ENCODE data around the gene SLITRK1. TPM values are rescaled to one million over a fixed set of nuclear protein-coding genes. Genes with fewer than 3 reads are reported as not detected.

SLITRK1 gene, protein sequence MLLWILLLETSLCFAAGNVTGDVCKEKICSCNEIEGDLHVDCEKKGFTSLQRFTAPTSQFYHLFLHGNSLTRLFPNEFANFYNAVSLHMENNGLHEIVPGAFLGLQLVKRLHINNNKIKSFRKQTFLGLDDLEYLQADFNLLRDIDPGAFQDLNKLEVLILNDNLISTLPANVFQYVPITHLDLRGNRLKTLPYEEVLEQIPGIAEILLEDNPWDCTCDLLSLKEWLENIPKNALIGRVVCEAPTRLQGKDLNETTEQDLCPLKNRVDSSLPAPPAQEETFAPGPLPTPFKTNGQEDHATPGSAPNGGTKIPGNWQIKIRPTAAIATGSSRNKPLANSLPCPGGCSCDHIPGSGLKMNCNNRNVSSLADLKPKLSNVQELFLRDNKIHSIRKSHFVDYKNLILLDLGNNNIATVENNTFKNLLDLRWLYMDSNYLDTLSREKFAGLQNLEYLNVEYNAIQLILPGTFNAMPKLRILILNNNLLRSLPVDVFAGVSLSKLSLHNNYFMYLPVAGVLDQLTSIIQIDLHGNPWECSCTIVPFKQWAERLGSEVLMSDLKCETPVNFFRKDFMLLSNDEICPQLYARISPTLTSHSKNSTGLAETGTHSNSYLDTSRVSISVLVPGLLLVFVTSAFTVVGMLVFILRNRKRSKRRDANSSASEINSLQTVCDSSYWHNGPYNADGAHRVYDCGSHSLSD
- not detected for polyA plus RNA-seq

DNA sequence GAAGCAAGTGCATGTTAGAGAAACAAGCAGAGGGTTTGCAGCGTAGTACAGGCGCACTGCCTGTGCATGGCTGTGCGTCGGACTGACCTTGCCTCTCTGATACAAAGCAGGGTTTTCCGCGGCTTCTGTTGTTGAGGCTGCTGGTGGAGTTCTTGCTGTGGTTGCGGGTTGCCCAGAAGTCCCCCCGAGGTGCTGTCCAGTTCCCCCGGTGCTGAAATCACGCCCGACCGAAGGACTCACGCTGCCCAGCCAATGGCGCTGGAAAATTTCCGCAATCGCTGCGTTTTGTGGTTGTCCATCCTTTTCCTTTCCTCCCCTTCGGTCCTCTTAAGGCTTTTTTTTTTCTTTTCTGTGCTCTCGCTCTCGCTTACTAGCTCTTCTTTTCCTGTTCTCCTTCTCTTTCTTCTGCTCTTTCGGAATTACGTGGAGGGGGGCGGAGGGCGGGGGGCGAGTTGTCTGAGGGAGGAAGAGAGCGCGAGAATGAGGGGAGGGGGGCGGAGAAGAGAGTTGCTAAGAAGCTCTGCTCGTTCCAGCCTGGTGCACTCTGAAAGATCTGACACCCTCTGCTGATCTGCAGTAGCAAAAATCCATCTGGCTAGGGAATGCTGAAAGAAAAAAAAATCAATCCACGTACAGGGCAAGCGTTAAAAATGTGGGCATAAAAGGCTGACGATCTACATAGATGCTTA lies at the start of gene SLITRK1:
SLITRK1 (minus strand) TSS at position 558 of the 689 bp plus-strand sequence. CDS start 967 bp downstream, outside the sequence.
- peaks cover 3 to 14% (median 8%) of the 10 kb centered on the region in 3 donors for H3K9me3 Mint-ChIP-seq
- no peak within 1 kb of the TSS for H3K27ac Mint-ChIP-seq
- H3K4me3 Mint-ChIP-seq = peak within 1 kb of the TSS in 1 of 4 donors; percentile 9
- no peaks in the 10 kb centered on the region for H3K36me3 Mint-ChIP-seq
- H3K27me3 Mint-ChIP-seq = peaks cover 21% of the 10 kb centered on the region
- no peaks in the 10 kb centered on the region for H3K4me1 Mint-ChIP-seq

DNA sequence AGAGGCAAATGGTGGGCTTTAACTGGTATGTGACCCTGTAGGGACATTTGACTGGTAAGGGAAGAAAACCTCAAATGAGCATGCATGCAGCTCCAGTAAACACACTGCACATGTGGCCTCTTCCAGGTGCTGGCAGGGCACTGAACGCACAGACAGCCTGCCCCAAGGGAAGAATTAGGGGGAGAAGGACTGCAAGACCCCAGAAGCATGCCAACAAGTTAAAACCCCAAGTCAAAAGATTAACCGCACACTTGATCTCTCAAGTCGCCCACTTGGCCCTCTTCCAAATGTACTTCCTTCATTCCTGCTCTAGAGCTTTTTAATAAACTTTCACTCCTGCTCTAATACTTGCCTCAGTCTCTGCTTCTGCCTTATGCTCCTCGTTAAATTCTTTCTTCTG lies 46.9 kb upstream of the SLITRK1 start:
- H3K27me3 Mint-ChIP-seq = no peaks in the 10 kb centered on the region
- no peak overlapping the region for H3K27ac Mint-ChIP-seq
- H3K36me3 Mint-ChIP-seq = peaks cover 3% of the 10 kb centered on the region
- H3K9me3 Mint-ChIP-seq = peaks cover 3 to 11% (median 4%) of the 10 kb centered on the region in 3 donors
- no peaks in the 10 kb centered on the region for H3K4me1 Mint-ChIP-seq
- H3K4me3 Mint-ChIP-seq = no peak overlapping the region

DNA sequence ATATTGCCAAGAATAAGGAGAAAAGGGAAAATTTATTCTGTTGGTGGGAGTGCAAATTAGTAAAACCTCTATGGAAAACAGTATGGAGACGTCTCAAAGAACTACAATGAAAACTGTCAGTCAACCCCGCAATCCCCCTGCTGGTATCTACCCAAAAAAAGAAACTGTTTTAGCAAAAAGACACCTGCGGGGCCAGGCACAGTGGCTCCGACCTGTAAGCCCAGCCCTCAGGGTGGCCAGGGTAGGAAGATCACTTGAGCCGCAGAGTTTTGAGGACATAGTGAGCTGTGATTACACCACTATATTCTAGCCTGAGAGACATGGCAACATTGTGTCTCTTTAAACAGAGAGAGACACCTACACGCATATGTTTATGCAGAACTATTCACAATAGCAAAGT lies 37.5 kb upstream of the SLITRK1 start:
- H3K9me3 Mint-ChIP-seq = peaks cover 2 to 12% (median 3%) of the 10 kb centered on the region in 3 donors
- H3K27ac Mint-ChIP-seq = no peak overlapping the region
- no peaks in the 10 kb centered on the region for H3K4me1 Mint-ChIP-seq
- H3K4me3 Mint-ChIP-seq = no peak overlapping the region
- no peaks in the 10 kb centered on the region for H3K27me3 Mint-ChIP-seq
- no peaks in the 10 kb centered on the region for H3K36me3 Mint-ChIP-seq

DNA sequence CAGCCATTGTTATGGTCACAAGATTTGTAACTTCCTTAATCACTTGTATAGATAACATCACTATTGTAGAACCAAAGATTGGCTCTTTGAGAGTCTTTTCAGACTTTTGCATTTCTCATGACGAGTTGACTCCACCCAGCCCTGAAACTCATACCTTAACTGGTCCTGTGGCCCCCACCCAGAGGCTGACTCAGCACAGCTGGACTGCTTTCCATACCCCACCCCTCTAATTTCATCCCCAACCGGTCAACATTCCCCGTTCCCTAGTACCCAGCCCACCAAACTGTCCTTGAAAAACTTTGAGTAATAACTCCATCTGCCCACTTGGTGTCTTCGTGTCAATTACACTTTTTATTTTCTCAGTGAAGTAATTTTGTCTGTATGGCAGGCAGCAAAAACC lies 32.1 kb upstream of the SLITRK1 start:
- Mint-ChIP-seq H3K36me3 (no peaks in the 10 kb centered on the region), H3K4me1 (no peaks in the 10 kb centered on the region), H3K27me3 (no peaks in the 10 kb centered on the region), H3K4me3 (no peak overlapping the region), H3K27ac (no peak overlapping the region), H3K9me3 (peaks cover 0 to 8% (median 4%) of the 10 kb centered on the region in 3 donors)

DNA sequence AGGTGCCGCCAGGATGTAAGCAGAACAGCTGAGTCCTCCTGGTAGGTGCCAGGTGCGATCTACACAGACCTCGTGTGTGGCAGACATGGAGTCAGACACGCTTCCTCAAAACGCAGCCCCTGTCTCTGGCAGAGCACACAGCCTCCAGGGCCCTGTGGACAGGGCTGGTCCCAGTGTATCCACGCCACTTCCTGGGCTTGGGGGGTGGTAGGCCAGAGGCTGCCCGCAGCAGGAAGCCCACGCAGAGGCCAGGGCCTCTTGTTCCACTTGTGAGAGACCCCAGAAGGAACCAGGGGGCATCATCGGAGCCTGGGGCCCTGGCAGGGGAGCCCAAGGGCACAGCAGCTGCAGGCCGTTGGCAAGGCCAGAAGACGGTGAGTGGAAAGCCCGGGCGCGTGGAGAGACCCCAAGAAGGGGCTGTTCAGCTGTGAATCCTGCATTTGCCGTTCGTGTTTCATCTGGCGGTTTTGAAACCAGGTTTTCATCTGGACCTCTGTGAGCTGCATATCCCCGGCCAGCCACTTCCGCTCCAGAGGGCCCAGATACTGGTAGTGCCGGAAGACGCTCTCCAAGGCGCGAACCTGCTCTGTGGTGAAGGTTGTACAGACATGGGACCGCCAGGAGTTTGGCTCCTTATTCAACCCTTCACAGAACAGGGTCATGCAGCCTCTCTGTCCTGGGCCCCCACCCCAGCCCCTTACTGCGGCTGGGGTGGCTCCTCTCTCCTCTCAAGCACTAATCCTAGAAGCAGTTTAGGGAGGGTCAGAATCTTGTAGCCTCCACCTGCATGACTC lies 25.1 kb upstream of the SLITRK1 start:
- Mint-ChIP-seq H3K36me3 (no peaks in the 10 kb centered on the region), H3K4me3 (no peak overlapping the region), H3K27me3 (no peaks in the 10 kb centered on the region), H3K27ac (no peak overlapping the region), H3K4me1 (no peaks in the 10 kb centered on the region), H3K9me3 (peaks cover 0 to 12% (median 3%) of the 10 kb centered on the region in 3 donors)

DNA sequence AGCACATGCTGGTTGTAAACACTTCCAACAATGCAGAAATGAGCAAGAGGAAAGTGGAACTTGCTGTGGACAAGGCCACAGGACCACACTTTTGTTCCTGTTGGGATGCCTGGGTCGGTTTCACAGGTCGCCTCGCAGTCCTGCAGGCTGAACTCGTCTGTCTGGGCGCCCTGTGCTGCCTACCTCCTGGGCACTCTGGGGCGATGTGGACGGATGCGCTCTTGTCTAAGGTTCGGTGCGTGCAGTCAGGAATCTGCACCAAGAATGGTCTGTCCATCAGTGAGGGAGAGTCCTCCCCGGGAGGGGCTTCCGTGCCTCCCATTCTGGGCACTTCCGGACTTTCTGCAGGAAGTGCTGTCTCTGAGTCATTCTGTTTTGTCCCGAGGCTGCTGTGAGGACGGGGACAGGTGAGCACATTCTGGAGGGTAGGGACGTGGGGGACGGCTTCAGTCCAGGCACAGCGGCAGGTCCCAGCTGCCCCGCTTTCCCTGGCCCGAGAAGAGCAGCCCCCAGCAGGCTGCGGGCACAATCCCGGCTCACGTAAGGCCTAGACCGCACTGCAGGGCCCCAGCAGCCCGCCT lies 24.1 kb upstream of the SLITRK1 start:
- Mint-ChIP-seq H3K9me3 (peaks cover 0 to 12% (median 0%) of the 10 kb centered on the region in 3 donors), H3K4me3 (no peak overlapping the region), H3K27ac (no peak overlapping the region), H3K36me3 (no peaks in the 10 kb centered on the region), H3K27me3 (no peaks in the 10 kb centered on the region), H3K4me1 (no peaks in the 10 kb centered on the region)

DNA sequence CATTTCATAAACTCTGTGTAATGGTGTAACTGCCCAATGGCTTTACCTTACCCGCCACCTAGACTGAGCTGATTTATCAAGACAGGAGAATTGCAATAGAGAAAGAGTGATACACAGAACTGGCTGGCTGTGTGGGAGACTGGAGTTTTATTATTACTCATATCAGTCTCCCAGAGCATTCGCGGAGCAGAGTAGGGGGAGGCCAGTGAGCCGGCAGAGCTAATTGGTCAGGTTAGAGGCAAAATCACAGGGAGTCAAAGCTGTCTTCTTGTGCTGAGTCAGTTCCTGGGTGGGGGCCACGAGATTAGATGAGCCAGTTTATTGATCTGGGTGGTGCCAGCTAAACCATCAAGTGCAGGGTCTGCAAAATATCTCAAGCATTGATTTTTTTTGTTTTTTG lies 23.4 kb upstream of the SLITRK1 start:
- no peak overlapping the region for H3K4me3 Mint-ChIP-seq
- H3K9me3 Mint-ChIP-seq = peaks cover 0 to 12% (median 0%) of the 10 kb centered on the region in 3 donors
- no peak overlapping the region for H3K27ac Mint-ChIP-seq
- H3K36me3 Mint-ChIP-seq = no peaks in the 10 kb centered on the region
- no peaks in the 10 kb centered on the region for H3K27me3 Mint-ChIP-seq
- H3K4me1 Mint-ChIP-seq = no peaks in the 10 kb centered on the region

DNA sequence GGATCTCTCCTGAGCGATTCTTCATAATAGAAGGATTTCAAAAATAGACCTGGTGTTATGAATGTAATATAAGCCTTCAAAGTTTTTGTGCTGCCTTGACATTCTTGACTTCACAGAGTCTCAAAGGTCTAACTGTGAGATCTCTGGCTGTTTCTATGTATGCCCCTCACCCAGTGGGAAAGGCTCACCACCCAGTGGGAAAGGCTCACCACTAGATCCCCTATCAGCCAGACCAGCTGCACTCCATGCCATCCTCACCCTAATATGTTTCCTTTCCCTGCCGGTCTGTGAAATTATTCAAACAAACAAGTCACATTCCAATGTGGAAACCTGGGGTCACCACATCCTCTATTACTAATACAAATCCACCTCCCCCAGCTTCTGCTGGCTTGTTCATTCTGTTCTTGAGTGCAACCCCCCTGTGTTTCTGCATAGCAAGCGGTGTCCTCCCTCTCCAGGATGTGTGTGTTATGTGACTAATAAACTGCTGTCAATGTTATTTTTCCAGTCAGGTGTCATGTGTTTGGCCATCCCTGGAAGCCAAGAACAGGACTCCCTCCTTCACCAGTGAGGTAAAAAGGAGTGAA lies 13.8 kb upstream of the SLITRK1 start:
- no peaks in the 10 kb centered on the region for H3K36me3 Mint-ChIP-seq
- H3K27ac Mint-ChIP-seq = no peak overlapping the region
- H3K4me3 Mint-ChIP-seq = no peak overlapping the region
- no peaks in the 10 kb centered on the region for H3K27me3 Mint-ChIP-seq
- H3K9me3 Mint-ChIP-seq = peaks cover 0 to 4% (median 2%) of the 10 kb centered on the region in 3 donors
- H3K4me1 Mint-ChIP-seq = no peaks in the 10 kb centered on the region

DNA sequence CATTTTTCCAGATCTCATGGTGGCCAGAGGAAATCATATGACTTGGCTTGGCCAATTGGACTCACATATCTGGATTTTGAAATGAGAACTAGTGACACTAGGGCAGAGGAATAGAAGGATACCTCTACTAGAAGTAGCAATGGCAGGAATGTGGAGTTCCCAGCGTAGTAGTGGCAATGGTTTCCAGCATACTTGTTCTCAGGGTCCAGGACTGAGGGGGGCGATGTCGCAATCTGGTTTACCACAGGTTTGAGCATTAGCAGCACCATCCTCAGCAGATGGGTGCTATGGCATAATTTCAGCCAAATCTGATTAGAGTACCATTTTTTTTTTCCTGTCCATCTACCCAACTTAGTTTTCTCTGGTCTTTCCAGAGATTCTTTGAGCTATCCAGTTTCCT lies 8.1 kb upstream of the SLITRK1 start:
- Mint-ChIP-seq H3K9me3 (peaks cover 2 to 4% (median 2%) of the 10 kb centered on the region in 3 donors), H3K36me3 (no peaks in the 10 kb centered on the region), H3K27ac (no peak overlapping the region), H3K4me3 (no peak overlapping the region), H3K4me1 (no peaks in the 10 kb centered on the region), H3K27me3 (no peaks in the 10 kb centered on the region)

DNA sequence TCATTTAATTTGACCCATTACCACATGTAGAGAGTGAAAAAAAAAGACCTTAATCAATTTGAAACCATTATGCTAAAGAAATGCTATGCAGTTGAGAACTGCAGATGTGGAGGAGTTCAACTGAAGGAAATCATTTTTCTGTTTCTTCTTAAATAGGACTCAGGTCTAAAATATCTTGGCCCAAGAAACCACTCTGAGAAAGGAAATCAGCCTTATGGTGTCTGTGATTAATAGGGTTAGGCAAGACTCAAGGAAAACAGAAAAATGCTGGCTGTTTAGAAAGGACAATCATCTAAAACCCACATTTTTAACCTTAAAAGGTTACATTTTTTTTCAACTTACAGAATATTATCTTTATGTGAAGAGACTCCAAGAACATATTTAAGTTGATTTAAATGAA lies 1.9 kb upstream of the SLITRK1 start:
- H3K4me3 Mint-ChIP-seq = no peak overlapping the region
- no peaks in the 10 kb centered on the region for H3K36me3 Mint-ChIP-seq
- no peaks in the 10 kb centered on the region for H3K4me1 Mint-ChIP-seq
- H3K27me3 Mint-ChIP-seq = peaks cover 19% of the 10 kb centered on the region
- H3K9me3 Mint-ChIP-seq = peaks cover 5 to 14% (median 8%) of the 10 kb centered on the region in 3 donors
- no peak overlapping the region for H3K27ac Mint-ChIP-seq

DNA sequence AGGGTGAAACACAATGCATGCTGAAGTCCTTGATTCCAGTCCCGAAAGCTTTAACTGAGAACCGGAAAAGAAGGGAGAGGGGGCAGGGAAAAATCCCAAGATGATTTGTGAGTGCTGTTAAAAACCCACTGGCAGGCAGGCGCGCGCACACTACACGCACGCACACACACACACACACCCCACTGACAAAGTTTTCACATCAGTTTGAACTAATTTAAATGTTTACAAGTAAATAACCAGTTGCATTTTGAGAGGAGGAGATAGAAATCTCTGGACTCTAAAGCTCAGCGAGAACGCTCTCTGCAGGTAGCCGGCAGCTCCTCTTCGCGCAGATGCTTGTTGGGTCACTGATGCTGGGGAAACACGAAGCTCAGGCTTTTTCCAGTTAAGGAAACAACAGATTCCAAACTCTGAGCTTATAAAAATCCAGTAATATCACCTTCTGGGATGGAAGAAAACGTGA lies 818 bp upstream of the SLITRK1 start:
- H3K27me3 Mint-ChIP-seq = peaks cover 21% of the 10 kb centered on the region
- no peak overlapping the region for H3K27ac Mint-ChIP-seq
- no peaks in the 10 kb centered on the region for H3K4me1 Mint-ChIP-seq
- H3K4me3 Mint-ChIP-seq = peak overlapping the region in 1 of 4 donors; percentile 9
- peaks cover 3 to 14% (median 8%) of the 10 kb centered on the region in 3 donors for H3K9me3 Mint-ChIP-seq
- no peaks in the 10 kb centered on the region for H3K36me3 Mint-ChIP-seq

DNA sequence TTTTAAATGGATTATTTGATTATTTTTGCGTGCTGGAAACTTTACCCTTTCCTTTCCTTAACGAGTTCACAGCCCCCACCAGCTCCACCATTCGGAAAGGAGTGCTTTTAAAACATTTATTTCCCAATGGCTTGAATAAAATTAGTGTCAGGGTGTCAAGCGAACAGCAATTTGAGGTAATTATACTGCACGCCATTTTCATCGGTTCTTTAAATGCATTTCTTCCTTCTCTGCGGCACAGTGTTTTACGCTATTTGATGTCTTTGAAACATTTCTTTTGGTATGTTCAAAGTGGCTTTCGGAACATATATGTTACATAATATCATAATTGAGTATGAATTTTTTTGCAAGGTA lies 309 bp upstream of the SLITRK1 start:
- Mint-ChIP-seq H3K36me3 (no peaks in the 10 kb centered on the region), H3K4me3 (no peak overlapping the region), H3K27me3 (peaks cover 21% of the 10 kb centered on the region), H3K4me1 (no peaks in the 10 kb centered on the region), H3K9me3 (peaks cover 3 to 14% (median 8%) of the 10 kb centered on the region in 3 donors), H3K27ac (no peak overlapping the region)

DNA sequence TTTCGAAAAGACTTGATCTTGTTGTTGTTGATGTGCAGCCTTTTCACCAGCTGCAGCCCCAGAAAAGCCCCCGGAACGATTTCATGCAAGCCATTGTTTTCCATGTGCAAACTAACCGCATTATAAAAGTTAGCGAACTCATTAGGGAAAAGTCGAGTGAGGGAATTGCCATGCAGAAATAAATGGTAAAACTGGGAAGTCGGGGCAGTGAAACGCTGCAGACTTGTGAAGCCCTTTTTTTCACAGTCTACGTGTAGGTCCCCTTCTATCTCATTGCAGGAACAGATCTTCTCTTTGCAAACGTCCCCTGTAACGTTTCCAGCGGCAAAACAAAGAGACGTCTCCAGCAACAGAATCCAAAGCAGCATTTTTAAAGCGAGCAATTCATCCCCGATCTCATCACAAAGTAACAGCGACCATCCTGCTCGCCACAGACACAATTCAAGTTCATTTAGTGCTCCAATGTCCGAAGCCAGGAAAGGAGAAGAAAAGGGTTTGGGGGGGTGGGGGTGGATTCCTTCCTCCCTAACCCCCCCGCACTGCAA lies 1.1 kb downstream of the SLITRK1 start:
- H3K27ac Mint-ChIP-seq = no peak overlapping the region

More for the DNA sequence above, 1.1 kb downstream of the SLITRK1 start:
- Mint-ChIP-seq H3K9me3 (peaks cover 6 to 14% (median 8%) of the 10 kb centered on the region in 3 donors), H3K4me1 (no peaks in the 10 kb centered on the region), H3K27me3 (peaks cover 21% of the 10 kb centered on the region), H3K36me3 (no peaks in the 10 kb centered on the region), H3K4me3 (no peak overlapping the region)
